Type B pancreatic cell (in vitro differentiated cells): ENCODE results near the gene SHISAL2A. TPM values are rescaled to one million over a fixed set of nuclear protein-coding genes. Genes with fewer than 3 reads are reported as not detected.
A peak's percentile ranks its signal among the peaks of the same experiment; 100 is the strongest.

Experiments used
- DNase-seq: peaks from one replicate; pipeline ENCODE4 v3.0.0; 2021; ENCODE audit warnings: mixed read lengths; ENCODE audit not compliant: unreplicated experiment; ENCODE audit errors: extremely low spot score
- H3K27ac Mint-ChIP-seq: 2 replicates; pipeline ENCODE4 v1.8.0; 2021; ENCODE audit warnings: mild to moderate bottlenecking, mixed read lengths
- H3K27me3 Mint-ChIP-seq: 2 replicates; pipeline ENCODE4 v1.8.0; 2021; ENCODE audit warnings: mixed read lengths
- H3K36me3 Mint-ChIP-seq: 2 replicates; pipeline ENCODE4 v1.8.0; 2021; ENCODE audit warnings: mixed read lengths
- H3K4me1 Mint-ChIP-seq: one replicate; pipeline ENCODE4 v1.8.0; 2021; ENCODE audit warnings: mixed read lengths; ENCODE audit not compliant: unreplicated experiment
- H3K4me3 Mint-ChIP-seq: 2 replicates; pipeline ENCODE4 v1.8.0; 2021; ENCODE audit warnings: mild to moderate bottlenecking, mixed read lengths
- H3K9me3 Mint-ChIP-seq: 2 replicates; pipeline ENCODE4 v1.8.0; 2021; ENCODE audit warnings: mixed read lengths
- CTCF ChIP-seq: fragments of 200-600 bp; sonication (generic); conservative IDR thresholded peaks from 2 replicates; pipeline ENCODE4 v1.5.0; 2021; ENCODE audit warnings: antibody characterized with exemption, mild to moderate bottlenecking
- total RNA-seq: library from RNA; stranded (reverse); gene quantifications from 2 replicates; pipeline ENCODE4 v1.2.1, GENCODE V29; 2021; ENCODE audit warnings: low replicate concordance

Gene SHISAL2A
- total RNA-seq, 1 donor from 2014 or later = not detected

- Mint-ChIP-seq H3K9me3 (no peaks in the 10 kb centered on the region), H3K36me3 (no peaks in the 10 kb centered on the region), H3K4me3 (no peak overlapping the region), H3K4me1 (no peaks in the 10 kb centered on the region), H3K27me3 (no peaks in the 10 kb centered on the region), H3K27ac (peak overlapping the region; percentile 27)
- DNase-seq = no peak
- no peak for TF ChIP-seq CTCF
Measured at GRCh38 chr1:52651904-52652303, 18.9 kb downstream of the SHISAL2A start.

DNA sequence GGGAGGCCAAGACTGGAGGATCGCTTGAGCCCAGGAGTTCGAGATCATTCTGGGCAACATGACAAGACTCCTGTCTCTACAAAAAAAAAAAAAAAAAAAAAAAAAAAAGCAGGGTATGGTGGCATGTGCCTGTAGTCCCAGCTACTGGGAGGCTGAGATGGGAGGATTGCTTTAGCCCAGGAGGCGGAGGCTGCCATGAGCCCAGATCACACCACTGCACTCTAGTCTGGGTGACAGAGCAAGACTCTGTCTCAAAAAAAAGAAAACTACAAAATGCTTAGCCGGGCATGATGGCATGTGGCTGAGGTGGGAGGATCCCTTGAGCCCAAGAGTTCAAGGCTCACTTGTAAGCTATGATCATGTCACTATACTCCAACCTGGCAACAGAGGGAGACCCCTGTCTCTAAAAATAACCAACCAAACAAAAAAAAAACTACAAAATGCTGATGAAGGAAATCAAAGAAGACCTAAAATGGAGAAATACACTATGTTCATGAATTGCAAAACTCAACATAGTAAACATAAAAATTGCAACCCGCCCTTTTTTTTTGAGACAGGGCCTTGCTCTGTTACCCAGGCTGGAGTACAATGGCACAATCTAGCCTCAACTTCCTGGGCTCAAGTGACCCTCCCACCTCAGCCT lies 20.4 kb downstream of the SHISAL2A start:
- Mint-ChIP-seq H3K9me3 (no peaks in the 10 kb centered on the region), H3K4me1 (no peaks in the 10 kb centered on the region)
- TF ChIP-seq CTCF = no peak

DNA sequence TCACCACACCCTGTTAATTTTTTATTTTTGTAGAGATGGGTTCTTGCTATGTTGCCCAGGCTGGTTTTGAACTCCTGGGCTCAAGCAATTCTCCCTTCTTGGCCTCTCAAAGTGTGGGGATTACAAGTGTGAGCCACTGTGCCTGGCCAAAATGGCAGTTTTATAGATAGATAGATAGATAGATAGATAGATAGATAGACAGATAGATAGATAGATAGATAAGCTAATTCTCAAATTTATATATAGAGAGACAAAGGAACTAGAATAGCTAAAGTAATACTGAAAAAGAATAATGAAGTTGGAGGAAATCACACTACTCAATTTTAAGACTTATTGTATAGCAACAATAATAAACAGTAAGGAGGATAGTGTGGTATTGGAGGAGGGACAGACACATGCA lies 21.1 kb downstream of the SHISAL2A start:
- H3K4me3 Mint-ChIP-seq = no peak overlapping the region
- no peak for TF ChIP-seq CTCF
- H3K27ac Mint-ChIP-seq = no peak overlapping the region
- no peaks in the 10 kb centered on the region for H3K4me1 Mint-ChIP-seq
- no peaks in the 10 kb centered on the region for H3K27me3 Mint-ChIP-seq
- no peaks in the 10 kb centered on the region for H3K9me3 Mint-ChIP-seq
- no peaks in the 10 kb centered on the region for H3K36me3 Mint-ChIP-seq
- no peak for DNase-seq

More for the DNA sequence above, 20.4 kb downstream of the SHISAL2A start:
- Mint-ChIP-seq H3K4me3 (no peak overlapping the region), H3K36me3 (no peaks in the 10 kb centered on the region), H3K27ac (no peak overlapping the region), H3K27me3 (no peaks in the 10 kb centered on the region)
- DNase-seq = no peak

DNA sequence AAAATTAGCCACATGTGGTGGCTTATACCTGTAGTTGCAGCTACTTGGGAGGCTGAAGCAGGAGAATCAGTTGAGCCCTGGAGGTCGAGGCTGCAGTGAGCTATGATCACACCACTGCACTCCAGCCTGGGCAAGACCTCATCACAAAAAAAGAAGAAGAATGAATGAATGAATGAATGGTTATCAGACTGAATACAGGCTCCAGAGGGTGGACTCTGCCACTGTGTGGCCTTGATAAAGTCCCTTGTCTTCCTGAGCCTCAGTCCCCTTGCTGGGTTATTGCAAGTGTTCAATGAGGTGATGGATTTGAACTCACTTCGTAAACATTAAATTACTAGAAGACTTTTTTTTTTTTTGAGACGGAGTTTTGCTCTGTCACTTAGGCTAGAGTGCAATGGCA lies 24.7 kb downstream of the SHISAL2A start:
- DNase-seq = no peak
- Mint-ChIP-seq H3K36me3 (no peaks in the 10 kb centered on the region), H3K27ac (no peak overlapping the region), H3K27me3 (no peaks in the 10 kb centered on the region), H3K9me3 (no peaks in the 10 kb centered on the region), H3K4me1 (peaks cover 19% of the 10 kb centered on the region), H3K4me3 (no peak overlapping the region)
- TF ChIP-seq CTCF = no peak

- DNase-seq = no peak
- Mint-ChIP-seq H3K9me3 (no peaks in the 10 kb centered on the region), H3K36me3 (no peaks in the 10 kb centered on the region), H3K27ac (no peak overlapping the region), H3K4me1 (peaks cover 28% of the 10 kb centered on the region), H3K27me3 (no peaks in the 10 kb centered on the region), H3K4me3 (no peak overlapping the region)
- TF ChIP-seq CTCF = no peak
Measured at GRCh38 chr1:52658795-52659194, 25.8 kb downstream of the SHISAL2A start.
